HepG2 (cell line): ENCODE measurements around the gene H1-8. TPM values are rescaled to one million over a fixed set of nuclear protein-coding genes. Genes with fewer than 3 reads are reported as not detected.

ENCODE experiments used
- AFF4 ChIP-seq: sonication (generic); formaldehyde crosslinking; IDR thresholded peaks from 2 replicates; pipeline ENCODE4 v1.4.0; 2020; ENCODE audit warnings: missing genetic modification reagents
- AGO2 ChIP-seq: fragments of 200-400 bp; formaldehyde crosslinking; optimal IDR thresholded peaks from 2 replicates; pipeline ENCODE3; 2017; ENCODE audit warnings: mild to moderate bottlenecking, low read depth, low read length, moderate library complexity
- ARNTL ChIP-seq: sonication (generic); formaldehyde crosslinking; IDR thresholded peaks from 2 replicates; pipeline ENCODE4 v1.4.0; 2020; ENCODE audit warnings: mild to moderate bottlenecking, missing genetic modification reagents
- EED ChIP-seq: sonication (generic); formaldehyde crosslinking; IDR thresholded peaks from 2 replicates; pipeline ENCODE4 v1.5.0; 2020; ENCODE audit warnings: mild to moderate bottlenecking, missing genetic modification reagents
- KAT7 ChIP-seq: IDR thresholded peaks from 2 replicates; pipeline ENCODE4 v1.6.1; 2018; ENCODE audit warnings: borderline replicate concordance, missing compliant biosample characterization
- LRRFIP1 ChIP-seq: sonication (generic); formaldehyde crosslinking; conservative IDR thresholded peaks from 2 replicates; pipeline ENCODE4 v1.4.0; 2020; ENCODE audit warnings: missing genetic modification reagents
- MTA3 ChIP-seq: sonication (generic); formaldehyde crosslinking; IDR thresholded peaks from 2 replicates; pipeline ENCODE4 v1.4.0; 2020; ENCODE audit warnings: missing genetic modification reagents
- RARA ChIP-seq: IDR thresholded peaks from 2 replicates; pipeline ENCODE4 v1.6.1; 2016; ENCODE audit warnings: missing genetic modification reagents, missing compliant biosample characterization
- SRF ChIP-seq: IDR thresholded peaks from 2 replicates; pipeline ENCODE4 v1.6.1; 2011; ENCODE audit warnings: mild to moderate bottlenecking, low read depth, low read length, moderate library complexity
- ZFP41 ChIP-seq: sonication (generic); formaldehyde crosslinking; IDR thresholded peaks from 2 replicates; pipeline ENCODE4 v1.4.0; 2020; ENCODE audit warnings: mild to moderate bottlenecking, missing genetic modification reagents, borderline replicate concordance
- ZNF101 ChIP-seq: sonication (generic); formaldehyde crosslinking; IDR thresholded peaks from 2 replicates; pipeline ENCODE4 v1.4.0; 2020; ENCODE audit warnings: mild to moderate bottlenecking, low read depth, missing genetic modification reagents, borderline replicate concordance
- ZNF264 ChIP-seq: sonication (generic); formaldehyde crosslinking; IDR thresholded peaks from 2 replicates; pipeline ENCODE4 v1.4.0; 2020; ENCODE audit warnings: missing genetic modification reagents
- polyA plus RNA-seq, 8 experiments: library from polyadenylated mRNA; depleted of rRNA in 3 of 8; stranded (reverse) in 7 of 8; unstranded in 1 of 8; fragments of >200 nt; fragmentation: Illumina TruSeq in 4 of 8; extraction: Trizol in 4 of 8; gene quantifications; 2 replicates each; pipeline versions ENCODE4 v1.2.1 to v1.2.3, GENCODE V29; 2011 to 2016; ENCODE audit warnings: low read depth in 4 of 8, missing spikeins in 1 of 8, mixed read lengths in 1 of 8; ENCODE audit not compliant: insufficient read depth in 1 of 8
- total RNA-seq, 5 experiments: library from RNA; depleted of rRNA; stranded (reverse); fragments of >200 nt; fragmentation: Illumina TruSeq; extraction: Trizol; gene quantifications; 2 replicates each; pipeline ENCODE4 v1.2.3, GENCODE V29; 2016; ENCODE audit warnings: low read depth in 1 of 5
- TF ChIP-seq, protein P1 (sequence below): sonication (generic); formaldehyde crosslinking; IDR thresholded peaks from 2 replicates; pipeline ENCODE4 v1.5.0; 2020; ENCODE audit warnings: mild to moderate bottlenecking, missing genetic modification reagents, borderline replicate concordance
- TF ChIP-seq, protein P2 (sequence below): sonication (generic); formaldehyde crosslinking; IDR thresholded peaks from 2 replicates; pipeline ENCODE4 v1.4.0; 2020; ENCODE audit warnings: mild to moderate bottlenecking, low read depth, missing genetic modification reagents

Gene H1-8
- total and polyA plus RNA-seq, 2 of the 13 experiments (the other 11 are each of a cell fraction or from before 2014, with no cell fraction given): 0.08 TPM; not detected in 1

DNA sequence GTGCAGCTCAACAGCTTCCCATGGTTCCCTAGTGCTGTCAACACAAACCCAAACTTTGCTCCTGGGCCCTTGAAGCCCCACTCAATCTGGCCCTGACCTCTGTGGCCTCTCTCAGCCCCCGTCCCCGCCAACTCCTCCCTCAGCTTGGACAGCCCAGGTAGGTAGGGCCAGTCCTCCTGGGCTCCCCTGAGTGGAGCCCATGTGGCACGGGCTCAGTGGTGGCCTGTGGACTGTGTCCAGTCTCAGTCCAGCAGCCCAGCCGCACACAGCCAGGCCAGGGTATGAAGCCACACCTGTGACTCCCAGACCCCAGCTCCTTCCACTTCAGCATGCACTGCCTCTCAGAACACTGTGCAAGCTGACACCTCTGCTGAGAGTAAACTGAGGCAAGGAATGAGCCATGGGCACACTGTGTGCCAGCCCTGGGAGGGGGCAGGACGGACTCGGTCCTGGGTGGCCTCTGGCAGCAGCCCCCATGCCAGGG is 52.0 kb downstream of the H1-8 start (continued):
- TF ChIP-seq, protein P1, sequence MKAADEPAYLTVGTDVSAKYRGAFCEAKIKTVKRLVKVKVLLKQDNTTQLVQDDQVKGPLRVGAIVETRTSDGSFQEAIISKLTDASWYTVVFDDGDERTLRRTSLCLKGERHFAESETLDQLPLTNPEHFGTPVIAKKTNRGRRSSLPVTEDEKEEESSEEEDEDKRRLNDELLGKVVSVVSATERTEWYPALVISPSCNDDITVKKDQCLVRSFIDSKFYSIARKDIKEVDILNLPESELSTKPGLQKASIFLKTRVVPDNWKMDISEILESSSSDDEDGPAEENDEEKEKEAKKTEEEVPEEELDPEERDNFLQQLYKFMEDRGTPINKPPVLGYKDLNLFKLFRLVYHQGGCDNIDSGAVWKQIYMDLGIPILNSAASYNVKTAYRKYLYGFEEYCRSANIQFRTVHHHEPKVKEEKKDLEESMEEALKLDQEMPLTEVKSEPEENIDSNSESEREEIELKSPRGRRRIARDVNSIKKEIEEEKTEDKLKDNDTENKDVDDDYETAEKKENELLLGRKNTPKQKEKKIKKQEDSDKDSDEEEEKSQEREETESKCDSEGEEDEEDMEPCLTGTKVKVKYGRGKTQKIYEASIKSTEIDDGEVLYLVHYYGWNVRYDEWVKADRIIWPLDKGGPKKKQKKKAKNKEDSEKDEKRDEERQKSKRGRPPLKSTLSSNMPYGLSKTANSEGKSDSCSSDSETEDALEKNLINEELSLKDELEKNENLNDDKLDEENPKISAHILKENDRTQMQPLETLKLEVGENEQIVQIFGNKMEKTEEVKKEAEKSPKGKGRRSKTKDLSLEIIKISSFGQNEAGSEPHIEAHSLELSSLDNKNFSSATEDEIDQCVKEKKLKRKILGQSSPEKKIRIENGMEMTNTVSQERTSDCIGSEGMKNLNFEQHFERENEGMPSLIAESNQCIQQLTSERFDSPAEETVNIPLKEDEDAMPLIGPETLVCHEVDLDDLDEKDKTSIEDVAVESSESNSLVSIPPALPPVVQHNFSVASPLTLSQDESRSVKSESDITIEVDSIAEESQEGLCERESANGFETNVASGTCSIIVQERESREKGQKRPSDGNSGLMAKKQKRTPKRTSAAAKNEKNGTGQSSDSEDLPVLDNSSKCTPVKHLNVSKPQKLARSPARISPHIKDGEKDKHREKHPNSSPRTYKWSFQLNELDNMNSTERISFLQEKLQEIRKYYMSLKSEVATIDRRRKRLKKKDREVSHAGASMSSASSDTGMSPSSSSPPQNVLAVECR: peak; percentile 74; the same call in 1 of the 2 replicates
- TF ChIP-seq MTA3 (CRISPR knock-in tag) (no peak), SRF (no peak), AFF4 (CRISPR knock-in tag) (no peak), ARNTL (CRISPR knock-in tag) (peak; percentile 72), RARA (CRISPR knock-in tag) (peak; percentile 91), ZFP41 (CRISPR knock-in tag) (no peak), AGO2 (peak; percentile 32), LRRFIP1 (no peak), ZNF264 (CRISPR knock-in tag) (peak; percentile 82; the same call in 1 of the 2 replicates), EED (CRISPR knock-in tag) (no peak), KAT7 (CRISPR knock-in tag) (peak; percentile 45; the same call in 1 of the 2 replicates), ZNF101 (no peak)
- TF ChIP-seq, protein P2, sequence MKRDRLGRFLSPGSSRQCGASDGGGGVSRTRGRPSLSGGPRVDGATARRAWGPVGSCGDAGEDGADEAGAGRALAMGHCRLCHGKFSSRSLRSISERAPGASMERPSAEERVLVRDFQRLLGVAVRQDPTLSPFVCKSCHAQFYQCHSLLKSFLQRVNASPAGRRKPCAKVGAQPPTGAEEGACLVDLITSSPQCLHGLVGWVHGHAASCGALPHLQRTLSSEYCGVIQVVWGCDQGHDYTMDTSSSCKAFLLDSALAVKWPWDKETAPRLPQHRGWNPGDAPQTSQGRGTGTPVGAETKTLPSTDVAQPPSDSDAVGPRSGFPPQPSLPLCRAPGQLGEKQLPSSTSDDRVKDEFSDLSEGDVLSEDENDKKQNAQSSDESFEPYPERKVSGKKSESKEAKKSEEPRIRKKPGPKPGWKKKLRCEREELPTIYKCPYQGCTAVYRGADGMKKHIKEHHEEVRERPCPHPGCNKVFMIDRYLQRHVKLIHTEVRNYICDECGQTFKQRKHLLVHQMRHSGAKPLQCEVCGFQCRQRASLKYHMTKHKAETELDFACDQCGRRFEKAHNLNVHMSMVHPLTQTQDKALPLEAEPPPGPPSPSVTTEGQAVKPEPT (CRISPR knock-in tag): peak; percentile 72; the same call in 1 of the 2 replicates
